WERI-Rb-1 (cell line): ENCODE measurements around the gene ARHGAP21.
A peak's percentile ranks its signal among the peaks of the same experiment; 100 is the strongest.

Source experiments
- DNase-seq: peaks from one replicate; pipeline ENCODE4 v3.0.0-alpha.2; 2020
- H3K27ac ChIP-seq: fragments of 250-450 bp; sonication (Bioruptor Pico); 2 replicates; pipeline ENCODE4 v1.5.1; 2020; ENCODE audit warnings: mild to moderate bottlenecking, moderate library complexity
- H3K27me3 ChIP-seq: fragments of 250-450 bp; sonication (Bioruptor Pico); 2 replicates; pipeline ENCODE4 v1.5.1; 2021; ENCODE audit warnings: mild to moderate bottlenecking, low read depth, moderate library complexity; ENCODE audit not compliant: insufficient read depth, severe bottlenecking
- H3K36me3 ChIP-seq: fragments of 250-450 bp; sonication (Bioruptor Pico); 2 replicates; pipeline ENCODE4 v1.5.1; 2020; ENCODE audit warnings: mild to moderate bottlenecking, moderate library complexity
- H3K4me3 ChIP-seq: 2 replicates; pipeline ENCODE4 v1.5.1; 2011; ENCODE audit warnings: low read depth, mild to moderate bottlenecking, control low read depth, low read length
- H3K9me3 ChIP-seq: fragments of 250-450 bp; sonication (Bioruptor Pico); 2 replicates; pipeline ENCODE4 v1.5.1; 2021; ENCODE audit warnings: mild to moderate bottlenecking, moderate library complexity; ENCODE audit not compliant: severe bottlenecking
- TF ChIP-seq, protein P1 (sequence below): IDR thresholded peaks from 2 replicates; pipeline ENCODE4 v1.5.1; 2011; ENCODE audit warnings: low read depth, mild to moderate bottlenecking, control low read depth, inconsistent platforms, low read length

The ARHGAP21 gene

DNA sequence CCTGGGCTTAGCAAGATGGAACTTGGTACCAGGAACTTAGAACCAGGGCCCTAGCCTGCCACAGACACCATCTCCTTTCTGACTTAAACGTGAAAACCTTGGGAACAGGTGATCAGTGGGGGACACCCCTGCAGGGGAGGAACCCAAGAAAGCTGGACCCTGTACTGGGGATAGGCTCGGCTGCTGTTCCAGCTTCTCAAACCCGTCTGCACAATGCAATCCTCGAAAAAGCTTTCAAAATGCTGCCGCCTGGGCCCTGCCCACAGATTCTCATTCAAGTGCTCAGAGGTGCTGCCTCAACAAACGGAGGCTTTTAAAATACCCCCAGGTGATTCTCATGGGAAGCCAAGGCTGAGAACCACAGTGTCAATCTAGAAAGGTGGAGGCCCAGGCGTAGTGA, 169.7 kb downstream of the ARHGAP21 start:
- no peaks in the 10 kb centered on the region for H3K36me3 ChIP-seq
- no peak overlapping the region for H3K27ac ChIP-seq
- TF ChIP-seq, protein P1, sequence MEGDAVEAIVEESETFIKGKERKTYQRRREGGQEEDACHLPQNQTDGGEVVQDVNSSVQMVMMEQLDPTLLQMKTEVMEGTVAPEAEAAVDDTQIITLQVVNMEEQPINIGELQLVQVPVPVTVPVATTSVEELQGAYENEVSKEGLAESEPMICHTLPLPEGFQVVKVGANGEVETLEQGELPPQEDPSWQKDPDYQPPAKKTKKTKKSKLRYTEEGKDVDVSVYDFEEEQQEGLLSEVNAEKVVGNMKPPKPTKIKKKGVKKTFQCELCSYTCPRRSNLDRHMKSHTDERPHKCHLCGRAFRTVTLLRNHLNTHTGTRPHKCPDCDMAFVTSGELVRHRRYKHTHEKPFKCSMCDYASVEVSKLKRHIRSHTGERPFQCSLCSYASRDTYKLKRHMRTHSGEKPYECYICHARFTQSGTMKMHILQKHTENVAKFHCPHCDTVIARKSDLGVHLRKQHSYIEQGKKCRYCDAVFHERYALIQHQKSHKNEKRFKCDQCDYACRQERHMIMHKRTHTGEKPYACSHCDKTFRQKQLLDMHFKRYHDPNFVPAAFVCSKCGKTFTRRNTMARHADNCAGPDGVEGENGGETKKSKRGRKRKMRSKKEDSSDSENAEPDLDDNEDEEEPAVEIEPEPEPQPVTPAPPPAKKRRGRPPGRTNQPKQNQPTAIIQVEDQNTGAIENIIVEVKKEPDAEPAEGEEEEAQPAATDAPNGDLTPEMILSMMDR: no peak
- no peaks in the 10 kb centered on the region for H3K9me3 ChIP-seq
- H3K27me3 ChIP-seq: no peaks in the 10 kb centered on the region
- DNase-seq: no peak
- no peak overlapping the region for H3K4me3 ChIP-seq

DNA sequence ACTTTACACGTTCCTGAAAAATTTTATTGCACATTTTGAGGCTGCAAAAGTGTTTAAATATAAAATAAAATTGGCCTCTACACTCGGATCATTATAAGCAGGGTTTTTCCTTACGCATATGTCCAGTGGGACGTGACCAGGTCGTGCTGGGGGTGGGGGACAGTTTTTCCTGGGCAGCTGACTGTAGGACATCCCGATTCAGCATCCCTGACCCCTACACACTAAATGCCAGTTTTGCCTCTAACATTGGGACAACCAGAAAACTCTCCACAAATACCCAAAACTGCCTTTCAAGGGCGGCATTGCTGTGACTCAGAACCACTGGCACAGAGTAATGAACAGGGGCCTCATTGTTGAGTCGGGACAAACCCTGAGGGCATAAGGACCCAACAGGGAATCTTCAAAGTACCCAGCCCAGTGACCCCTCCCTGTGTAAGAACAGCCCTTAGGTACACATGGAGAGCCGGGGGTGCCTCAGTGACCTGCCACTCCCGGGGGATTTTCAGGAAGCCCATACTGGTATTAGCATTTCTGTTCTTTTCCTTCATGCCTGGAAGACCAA, 170.6 kb downstream of the ARHGAP21 start:
- DNase-seq: no peak
- Histone ChIP-seq H3K27me3 (no peaks in the 10 kb centered on the region), H3K27ac (no peak overlapping the region), H3K9me3 (no peaks in the 10 kb centered on the region), H3K36me3 (no peaks in the 10 kb centered on the region), H3K4me3 (no peak overlapping the region)
- TF ChIP-seq, protein P1: no peak

DNA sequence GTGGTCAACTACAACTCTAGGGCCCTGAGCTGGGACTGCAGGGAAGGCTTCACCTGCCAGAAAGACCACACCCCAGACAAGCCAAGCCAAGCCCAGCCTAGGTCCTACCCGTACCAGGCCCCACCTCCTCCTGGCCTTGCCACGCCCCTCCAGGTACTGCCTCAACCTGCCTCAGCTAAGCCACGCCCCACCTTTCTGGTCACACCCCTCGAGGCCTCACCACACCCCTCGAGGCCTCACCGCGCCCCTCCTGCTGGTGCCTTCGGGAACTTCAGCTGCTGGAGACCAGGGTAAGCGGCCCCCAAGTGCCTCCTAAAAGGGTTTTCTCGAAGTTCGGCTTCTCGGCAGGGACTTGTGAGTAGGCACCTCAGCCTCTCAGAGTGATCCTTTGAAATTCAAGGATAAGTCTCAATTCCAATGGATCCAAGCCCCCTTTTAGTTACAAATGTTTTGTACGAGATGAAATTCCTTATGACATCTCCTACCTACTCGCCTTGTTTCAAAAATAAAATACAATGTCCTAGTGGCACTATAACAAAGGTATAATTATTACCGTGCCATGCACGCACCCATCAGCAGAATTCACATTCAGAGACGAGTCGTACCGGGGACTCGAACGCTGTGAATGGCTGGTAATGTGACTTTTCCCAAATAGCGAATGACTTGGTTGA, 171.2 kb downstream of the ARHGAP21 start:
- Histone ChIP-seq H3K27ac (no peak overlapping the region), H3K9me3 (no peaks in the 10 kb centered on the region), H3K4me3 (no peak overlapping the region), H3K36me3 (no peaks in the 10 kb centered on the region), H3K27me3 (no peaks in the 10 kb centered on the region)
- TF ChIP-seq, protein P1: no peak
- DNase-seq: peak; percentile 11

DNA sequence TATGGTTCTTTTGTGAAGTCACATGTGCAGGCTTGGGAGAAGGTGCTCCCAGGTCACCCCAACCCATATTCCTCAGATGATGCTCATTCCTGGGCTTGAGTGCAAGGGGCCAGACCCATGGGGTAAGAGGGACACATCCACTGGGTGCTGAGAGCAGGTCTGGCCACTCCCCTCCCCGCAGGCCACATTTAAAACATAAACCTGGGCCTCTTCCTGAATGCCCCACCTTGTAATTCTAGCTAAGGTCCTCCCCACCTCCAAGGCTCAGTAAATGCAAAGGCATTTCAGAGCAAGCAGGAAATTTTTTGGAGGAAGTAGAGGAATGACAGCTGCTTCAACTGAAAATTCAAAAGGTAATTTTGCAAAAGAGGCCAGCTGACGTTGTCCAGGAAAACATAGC, 172.5 kb downstream of the ARHGAP21 start:
- no peak overlapping the region for H3K27ac ChIP-seq
- no peak for DNase-seq
- H3K27me3 ChIP-seq: no peaks in the 10 kb centered on the region
- no peaks in the 10 kb centered on the region for H3K36me3 ChIP-seq
- no peak overlapping the region for H3K4me3 ChIP-seq
- no peaks in the 10 kb centered on the region for H3K9me3 ChIP-seq
- TF ChIP-seq, protein P1: no peak

DNA sequence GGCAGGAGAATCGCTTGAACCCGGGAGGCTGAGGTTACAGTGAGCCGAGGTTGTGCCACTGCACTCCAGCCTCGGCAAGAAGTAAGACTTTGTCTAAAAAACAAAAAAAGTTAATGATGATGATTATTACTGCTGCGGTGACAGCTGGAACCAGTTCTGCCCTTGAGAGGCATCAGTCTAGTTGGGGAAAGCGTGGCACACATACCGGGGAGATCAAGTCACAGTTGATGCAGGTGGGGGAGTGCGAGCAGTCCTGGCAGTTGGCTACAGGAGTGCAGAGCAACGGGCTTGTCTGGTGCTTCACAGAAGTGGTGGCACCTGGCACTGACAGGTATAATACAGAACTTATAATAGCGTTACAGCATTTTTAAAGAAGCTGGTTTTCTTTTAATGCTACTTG, 173.0 kb downstream of the ARHGAP21 start:
- no peak for DNase-seq
- TF ChIP-seq, protein P1: no peak
- H3K27me3 ChIP-seq: no peaks in the 10 kb centered on the region
- no peaks in the 10 kb centered on the region for H3K36me3 ChIP-seq
- no peak overlapping the region for H3K27ac ChIP-seq
- no peaks in the 10 kb centered on the region for H3K9me3 ChIP-seq
- H3K4me3 ChIP-seq: no peak overlapping the region

DNA sequence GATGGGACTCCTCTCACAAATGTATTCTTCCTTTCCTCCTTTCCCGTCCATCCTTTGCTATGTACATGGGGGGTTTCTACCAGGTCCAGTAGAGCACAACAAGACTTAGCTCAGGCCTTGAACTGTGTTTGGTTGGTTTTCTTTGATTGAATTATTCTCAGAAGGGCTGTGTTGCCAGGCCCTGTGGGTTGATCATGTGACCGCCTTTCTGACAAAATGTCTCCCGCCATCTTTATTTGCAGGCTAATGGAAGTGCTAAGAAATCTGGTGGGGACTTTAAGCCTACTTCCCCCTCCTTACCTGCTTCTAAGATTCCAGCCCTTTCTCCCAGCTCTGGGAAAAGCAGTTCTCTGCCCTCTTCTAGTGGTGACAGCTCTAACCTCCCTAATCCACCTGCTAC, 178.1 kb downstream of the ARHGAP21 start:
- no peak overlapping the region for H3K27ac ChIP-seq
- no peak overlapping the region for H3K4me3 ChIP-seq
- no peaks in the 10 kb centered on the region for H3K27me3 ChIP-seq
- H3K9me3 ChIP-seq: no peaks in the 10 kb centered on the region
- no peaks in the 10 kb centered on the region for H3K36me3 ChIP-seq
- DNase-seq: no peak
- TF ChIP-seq, protein P1: no peak
